ENCODE results near the gene NPEPL1. TPM values are rescaled to one million over a fixed set of nuclear protein-coding genes. Genes with fewer than 3 reads are reported as not detected.
A peak's percentile ranks its signal among the peaks of the same experiment; 100 is the strongest.

Gene NPEPL1
- total RNA-seq, 1 experiment from 2014 or later, result 31.1 TPM

GRCh38 chr20:58702161-58702510, 9.5 kb downstream of the NPEPL1 start:
- H3K9ac ChIP-seq (ENCODE audit: extremely low read depth, insufficient read length, low read length), result no peak overlapping the region
- no peaks in the 10 kb centered on the region for H3K23me2 ChIP-seq (ENCODE audit: insufficient read length, low read depth, low read length, poor library complexity, severe bottlenecking)
- H3K9me3 ChIP-seq (ENCODE audit: control insufficient read depth, low read depth, low read length), result no peaks in the 10 kb centered on the region
- H3K4ac ChIP-seq (ENCODE audit: low read depth, low read length), result no peak overlapping the region
- WGBS (ENCODE audit: extremely low coverage, insufficient read length, low lambda C conversion rate), result no CpG with 5 or more reads among the region's 9 CpGs
- no peak overlapping the region for H4K8ac ChIP-seq (replicated peaks; ENCODE audit: insufficient read length, low read depth, low read length)
- H4K5ac ChIP-seq (ENCODE audit: insufficient read length, low read depth, low read length), result no peak overlapping the region
- H2AK5ac ChIP-seq (ENCODE audit: insufficient read length, low read length), result no peak overlapping the region
- no peaks in the 10 kb centered on the region for H4K20me1 ChIP-seq (ENCODE audit: control insufficient read depth, insufficient read depth, insufficient read length)
- Mint-ChIP-seq H3K9me3 (peaks cover 0 to 3% of the 10 kb centered on the region in 2 experiments; a peak in 1 of 5 replicates), H3K27me3 (ENCODE audit: low read depth) (no peaks in the 10 kb centered on the region), H3K36me3 (ENCODE audit: insufficient read depth in 1 of 3, low read depth in 3 of 3) (peaks cover 15 to 55% (median 46%) of the 10 kb centered on the region in 3 experiments), H3K4me1 (peaks cover 4 to 9% of the 10 kb centered on the region in 2 experiments), H3K4me3 (no peak overlapping the region), H3K27ac (no peak overlapping the region)
- no peak overlapping the region for H2BK15ac ChIP-seq (ENCODE audit: low read depth, low read length)
- H2BK120ac ChIP-seq (ENCODE audit: low read depth, low read length, poor library complexity, severe bottlenecking), result no peak overlapping the region
- H3K23ac ChIP-seq (ENCODE audit: insufficient read length, low read depth, low read length), result no peak overlapping the region
- 0 out of 2 replicates have a peak, but pooled peaks cover 2% of the 10 kb centered on the region for H3K4me1 ChIP-seq (ENCODE audit: insufficient read depth, low read length)
- no peak for TF ChIP-seq CTCF (conservative IDR thresholded peaks at IDR 0.05)
- no peaks in the 10 kb centered on the region for H3K79me1 ChIP-seq (ENCODE audit: insufficient read depth, low read depth, low read length, poor library complexity, severe bottlenecking)
- H2AFZ ChIP-seq (ENCODE audit: low read length), result no peak overlapping the region
- no peak overlapping the region for H3K56ac ChIP-seq (ENCODE audit: insufficient read length, low read depth, low read length)
- no peak overlapping the region for H3K18ac ChIP-seq (ENCODE audit: insufficient read length, low read depth, low read length)
- H2BK20ac ChIP-seq (ENCODE audit: low read depth, low read length, poor library complexity, severe bottlenecking), result no peak overlapping the region
- H3K14ac ChIP-seq (ENCODE audit: insufficient read depth, low read length), result no peak overlapping the region
- H3K79me2 ChIP-seq (ENCODE audit: insufficient read depth, low read length), result no peaks in the 10 kb centered on the region
- H3K27ac ChIP-seq (ENCODE audit: insufficient read length, low read depth, low read length), result no peak overlapping the region
- peak; percentile 18 for DNase-seq
- no peak overlapping the region for H3K4me2 ChIP-seq (ENCODE audit: insufficient read depth, insufficient read length, low read length)
- H4K91ac ChIP-seq (ENCODE audit: insufficient read length, low read depth, low read length), result no peak overlapping the region
- H3T11ph ChIP-seq (ENCODE audit: low read length), result no peak overlapping the region
- no peak overlapping the region for H2BK12ac ChIP-seq (ENCODE audit: insufficient read length, low read depth, low read length)
- no peaks in the 10 kb centered on the region for H3K27me3 ChIP-seq (ENCODE audit: insufficient read depth, low read length)
- no peak overlapping the region for H2BK5ac ChIP-seq (ENCODE audit: insufficient read length, low read length)

Measured in H9 (cell line).